Activated CD4-positive, CD25-positive, alpha-beta regulatory T cell treated with anti-CD3 and anti-CD28 coated beads, Interleukin-2, amount 50 U/mL, for 24 hours (primary cell): Measurements from ENCODE around the gene PHC2.

Experiments
- ATAC-seq, 2 donors: fragments of 150-1000 bp; cut with Tn5 transposase; one replicate each; pipeline ENCODE4 v1.10.0; 2021; ENCODE audit warnings: mild to moderate bottlenecking in 1 of 2, moderate library complexity in 1 of 2

The PHC2 gene

DNA sequence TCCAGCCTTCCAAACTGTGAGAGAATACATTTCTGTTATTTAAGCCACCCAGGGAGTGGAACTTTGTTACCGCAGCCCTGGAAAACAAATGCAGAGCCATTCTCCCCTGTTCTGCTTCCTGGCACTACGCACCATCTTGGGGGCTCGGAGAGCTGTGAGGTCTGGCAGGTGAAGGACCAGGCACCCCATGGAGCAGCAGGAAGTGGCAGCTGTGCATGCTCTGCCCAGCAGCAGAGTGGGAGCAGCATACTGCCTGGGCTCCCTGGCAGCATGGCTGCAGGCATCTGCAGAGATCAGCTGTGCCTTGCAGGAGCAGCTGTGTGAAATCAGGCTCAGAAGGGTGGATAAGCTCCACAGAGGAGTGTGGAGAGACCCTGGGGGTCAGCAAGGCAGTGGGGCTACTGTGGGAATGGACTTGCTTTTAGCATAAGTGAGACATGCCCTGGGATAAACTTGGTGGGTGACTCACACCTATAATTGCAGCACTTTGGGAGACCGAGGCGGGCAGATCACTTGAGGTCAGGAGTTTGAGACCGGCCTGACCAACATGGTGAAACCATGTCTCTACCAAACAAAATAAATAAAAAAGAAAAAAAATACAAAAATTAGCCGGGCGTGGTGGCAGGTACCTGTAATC, 23.9 kb upstream of the PHC2 start:
- no peak for ATAC-seq

DNA sequence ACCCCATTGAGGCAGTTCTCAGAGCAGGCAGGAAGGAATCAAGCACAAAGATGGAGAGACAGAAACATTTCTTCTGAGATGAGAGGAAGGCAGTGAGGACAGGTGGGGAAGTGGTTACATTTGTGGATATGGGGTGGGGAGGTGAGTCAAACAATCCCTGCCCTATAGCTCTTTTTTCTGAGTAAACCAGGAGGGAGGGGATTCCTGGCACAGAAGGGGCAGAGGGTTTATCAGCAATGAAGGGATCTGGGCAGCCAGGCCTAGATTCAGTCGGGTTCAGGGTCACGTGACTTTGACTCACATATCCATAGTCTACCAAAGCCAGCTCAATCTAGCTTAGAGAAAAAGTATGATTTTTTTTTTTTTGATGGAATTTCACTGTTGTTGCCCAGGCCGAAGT, 15.7 kb upstream of the PHC2 start:
- no peak for ATAC-seq

DNA sequence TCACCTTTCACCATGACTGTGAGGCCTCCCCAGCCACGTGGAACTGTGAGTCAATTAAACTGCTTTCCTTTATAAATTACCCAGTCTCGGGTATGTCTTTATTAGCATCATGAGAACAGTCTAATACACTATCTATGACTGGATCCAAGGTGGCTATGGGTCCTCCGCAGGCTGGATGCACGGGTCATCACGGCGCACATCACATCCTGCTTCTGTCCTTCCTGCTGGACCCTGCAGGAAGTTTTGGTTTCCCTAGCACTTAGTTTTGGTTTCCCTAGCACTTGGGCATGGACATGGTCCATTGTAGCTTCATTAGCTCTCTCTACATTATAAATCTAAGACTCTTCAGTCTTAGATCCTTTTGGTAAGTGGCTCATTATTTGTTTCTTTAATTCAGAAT, 14.2 kb upstream of the PHC2 start:
- ATAC-seq = no peak

DNA sequence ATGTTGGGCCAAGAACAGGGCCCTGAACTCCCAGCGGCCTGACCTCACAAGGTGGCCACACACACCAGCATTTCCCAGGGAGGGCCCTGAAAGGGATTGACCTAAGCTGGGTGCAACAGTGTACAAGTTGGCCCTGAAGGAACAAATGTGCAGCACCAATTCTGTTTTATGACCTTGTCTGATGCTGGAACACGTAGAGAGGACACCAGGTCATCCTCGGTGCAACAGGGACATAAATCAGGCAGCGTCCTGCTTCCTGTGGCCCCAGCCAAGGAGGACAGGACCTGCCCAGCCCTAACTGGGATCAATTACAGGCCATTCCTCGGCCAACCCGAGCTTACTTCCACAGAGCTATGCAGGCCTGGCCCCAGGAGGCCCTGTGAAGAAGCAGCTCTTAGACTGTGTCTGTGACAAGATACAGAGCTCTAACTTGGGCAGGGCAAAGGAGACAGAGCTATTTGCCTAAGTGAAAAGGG, 12.8 kb upstream of the PHC2 start:
- no peak for ATAC-seq

DNA sequence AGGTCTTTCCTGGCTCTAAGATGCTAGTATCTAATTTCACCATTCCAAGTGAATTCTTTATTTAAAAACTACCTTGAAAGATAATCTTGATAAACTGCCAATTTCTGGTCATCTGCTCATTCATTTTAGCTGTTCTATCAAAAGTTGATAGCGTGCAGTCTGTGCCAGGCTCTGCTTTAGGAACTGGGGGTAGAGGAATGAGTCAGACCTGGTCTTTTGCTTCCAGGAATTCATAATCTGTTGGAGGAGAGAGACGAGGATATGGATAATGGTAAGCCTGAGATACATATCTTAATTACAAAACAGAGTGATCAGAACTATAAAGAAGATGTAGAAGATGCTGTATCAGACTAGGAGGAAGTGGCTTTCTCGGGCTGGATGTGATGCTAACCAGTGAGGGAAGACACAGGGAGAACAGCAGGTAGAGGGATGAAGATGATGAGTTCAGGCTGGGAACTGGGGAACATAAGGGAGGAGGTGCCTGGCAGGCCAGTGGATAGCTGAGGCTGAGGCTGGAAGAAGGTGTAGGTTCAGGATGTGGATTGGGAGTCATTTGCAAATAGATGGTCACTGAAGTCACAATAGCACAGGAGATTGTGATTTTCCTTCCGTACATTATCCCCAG, 12.3 kb upstream of the PHC2 start:
- no peak for ATAC-seq

DNA sequence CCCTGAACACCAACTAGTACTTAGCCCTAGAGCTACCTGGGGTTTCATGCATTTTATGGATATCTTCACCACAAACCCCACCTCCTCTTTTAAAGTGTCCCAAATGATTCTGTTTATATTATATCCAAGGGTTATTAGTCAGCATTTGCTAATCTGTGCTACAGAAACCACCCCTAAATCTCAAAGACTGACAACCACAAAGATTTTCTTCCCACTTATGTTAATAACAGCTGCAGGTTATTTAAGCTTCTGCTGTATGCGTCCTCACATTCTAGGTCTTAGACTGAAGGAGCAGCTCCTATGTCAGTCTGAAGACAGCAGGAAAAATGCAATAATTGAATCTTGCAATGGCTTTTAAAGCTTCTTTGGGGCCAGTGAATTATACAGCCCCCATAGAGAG, 11.2 kb upstream of the PHC2 start:
- ATAC-seq = no peak

DNA sequence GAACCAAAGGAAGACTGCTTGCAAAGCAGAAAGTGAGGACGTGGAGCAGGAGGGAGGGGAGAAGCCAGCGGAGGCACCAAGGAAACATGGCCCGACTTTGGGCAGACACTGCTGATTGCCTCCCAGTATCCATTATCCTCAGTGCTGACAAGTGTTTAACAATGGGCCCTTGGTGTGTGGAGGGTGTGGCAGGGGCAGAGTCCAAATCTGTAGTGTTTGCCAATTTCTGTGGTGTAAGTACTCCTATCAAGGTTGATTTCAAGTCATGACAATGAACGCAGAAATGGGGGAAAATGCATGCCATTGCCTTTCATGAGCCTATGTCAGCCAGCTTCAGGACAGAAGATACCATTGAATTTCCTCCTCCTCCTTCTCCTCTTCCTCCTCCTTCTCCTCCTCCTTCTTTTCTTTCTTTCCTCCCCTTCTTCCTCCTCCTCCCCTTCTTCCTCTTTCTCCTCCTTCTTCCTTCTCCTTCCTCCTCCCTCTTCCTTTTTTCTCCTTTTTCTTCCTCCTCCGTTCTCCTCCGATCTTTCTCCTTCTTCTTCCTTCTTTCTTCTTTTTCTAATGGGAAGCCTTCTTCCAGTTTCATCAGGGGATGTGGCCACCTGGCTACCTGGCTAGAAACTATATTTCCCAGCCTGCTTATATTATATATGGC, 10.3 kb upstream of the PHC2 start:
- ATAC-seq = no peak

DNA sequence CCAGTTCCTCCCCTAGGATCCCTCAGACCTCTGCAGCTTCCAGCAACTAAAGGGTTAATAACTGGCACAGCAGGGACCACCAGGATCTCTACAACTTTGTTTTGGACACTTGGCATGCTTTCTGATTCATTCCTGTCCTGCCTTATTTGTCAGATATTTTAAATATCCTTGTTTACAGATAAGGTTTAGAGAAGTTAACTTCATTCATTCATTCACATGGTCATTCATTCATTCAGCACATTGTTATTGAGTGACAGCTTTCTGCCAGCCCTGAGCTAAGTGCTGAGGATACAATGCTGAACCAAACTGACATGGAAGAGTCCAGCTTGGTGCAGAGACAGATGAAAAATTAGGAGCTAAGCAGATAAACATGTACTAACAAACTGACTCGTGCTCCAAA, 8.8 kb upstream of the PHC2 start:
- no peak for ATAC-seq

DNA sequence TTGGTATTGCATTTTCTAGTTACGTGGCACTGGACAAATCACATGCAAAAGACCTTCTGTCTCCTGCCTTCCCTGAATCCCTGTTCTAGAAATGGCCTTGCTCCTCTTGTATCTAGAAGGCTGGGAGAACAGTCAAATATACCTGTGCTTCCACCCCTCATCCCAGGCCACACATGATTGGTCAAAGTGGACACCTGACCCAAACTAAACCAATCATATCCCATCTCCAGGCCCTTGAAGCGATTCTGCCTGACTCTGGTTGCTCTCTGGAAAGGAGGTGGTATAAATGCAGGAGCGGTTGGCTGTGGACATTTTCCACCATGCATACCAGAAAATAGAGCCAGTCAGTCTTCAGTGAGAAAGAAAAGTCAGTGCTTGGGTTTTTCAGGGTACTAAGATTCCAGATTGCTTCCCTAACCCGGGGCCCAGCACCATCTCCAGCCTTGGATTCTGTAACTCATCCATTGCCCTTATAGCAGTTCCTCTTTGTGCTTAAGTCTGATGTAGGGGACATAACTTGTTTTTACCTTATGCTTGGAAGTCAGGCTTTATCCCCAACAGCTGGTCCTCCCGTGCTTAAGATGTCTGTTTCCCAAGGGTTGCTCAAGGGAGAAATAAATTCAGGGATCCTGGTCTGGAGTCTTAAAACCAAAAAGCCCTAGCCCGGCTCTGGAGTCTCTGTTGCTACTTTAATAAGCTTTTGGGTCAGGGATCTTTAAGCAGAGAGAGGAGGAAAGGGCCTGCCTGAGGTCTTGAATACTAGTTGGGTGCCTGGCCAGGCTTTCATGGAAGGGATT, 7.7 kb upstream of the PHC2 start:
- ATAC-seq = no peak

DNA sequence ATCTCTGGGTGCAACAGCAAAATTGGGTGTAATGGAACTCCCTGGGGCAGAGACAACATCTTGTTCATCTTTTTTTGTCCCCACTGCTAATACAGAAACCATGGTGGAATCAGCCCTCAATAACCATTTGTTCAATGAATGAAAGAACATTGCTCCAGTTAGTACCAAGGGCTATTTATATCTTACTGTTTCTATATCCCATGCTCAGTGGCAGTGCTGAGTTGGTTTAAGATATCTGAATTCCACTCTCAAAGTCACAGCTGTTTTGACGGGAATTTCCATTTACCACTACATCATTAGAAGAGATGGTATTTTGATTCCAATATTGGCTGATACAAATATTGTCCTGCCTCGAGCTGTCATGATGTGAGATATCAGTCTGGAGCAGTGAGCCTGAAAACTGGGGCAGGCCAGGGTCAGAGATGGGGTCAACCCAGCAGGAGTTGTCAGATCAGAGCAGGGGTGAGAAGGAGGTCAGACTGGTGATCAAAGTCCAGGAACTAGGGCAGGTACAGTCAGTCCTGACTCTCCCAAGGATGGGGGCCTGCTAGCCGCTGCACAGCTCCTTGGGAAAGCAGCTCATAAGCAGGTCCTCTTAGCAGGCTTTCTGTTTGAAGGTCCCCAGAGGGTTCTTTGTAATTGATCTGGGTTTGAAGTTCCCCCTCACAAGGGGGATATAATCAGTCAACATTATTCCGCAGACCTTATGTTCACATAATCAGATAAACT, 5.8 kb upstream of the PHC2 start:
- no peak for ATAC-seq

DNA sequence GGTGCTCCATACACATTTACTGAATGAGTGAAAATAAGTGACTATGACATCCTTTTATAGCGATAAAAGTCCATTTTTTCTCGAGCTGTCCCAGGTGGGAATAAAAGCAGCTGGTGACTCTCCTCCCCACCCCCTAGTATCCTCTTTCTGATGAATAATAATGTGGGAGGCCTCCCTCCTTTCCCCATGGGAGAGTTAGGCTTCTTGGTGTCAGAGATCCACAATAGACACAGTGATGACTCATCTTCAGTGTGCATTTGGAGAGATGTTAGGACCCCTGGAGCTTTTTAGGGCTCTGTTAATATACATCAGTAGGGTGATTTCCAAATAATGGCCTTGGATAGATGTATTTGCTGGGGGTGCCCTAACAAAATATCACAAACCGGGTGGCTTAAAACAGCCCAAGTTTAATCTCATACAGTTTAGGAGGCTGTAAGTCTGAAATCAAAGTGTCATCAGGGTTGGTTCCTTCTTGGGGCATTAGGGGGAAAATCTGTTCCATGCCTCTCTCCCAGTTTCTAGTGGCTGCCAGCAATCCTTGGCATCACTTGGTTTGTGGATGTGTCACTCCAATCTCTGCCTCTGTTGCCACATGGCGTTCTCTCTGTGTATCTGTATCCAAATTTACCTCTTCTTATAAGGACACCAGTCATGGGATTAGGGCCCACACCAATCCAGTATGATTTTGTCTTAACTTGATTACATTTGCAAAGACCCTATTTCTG, 4.4 kb upstream of the PHC2 start:
- ATAC-seq = no peak

DNA sequence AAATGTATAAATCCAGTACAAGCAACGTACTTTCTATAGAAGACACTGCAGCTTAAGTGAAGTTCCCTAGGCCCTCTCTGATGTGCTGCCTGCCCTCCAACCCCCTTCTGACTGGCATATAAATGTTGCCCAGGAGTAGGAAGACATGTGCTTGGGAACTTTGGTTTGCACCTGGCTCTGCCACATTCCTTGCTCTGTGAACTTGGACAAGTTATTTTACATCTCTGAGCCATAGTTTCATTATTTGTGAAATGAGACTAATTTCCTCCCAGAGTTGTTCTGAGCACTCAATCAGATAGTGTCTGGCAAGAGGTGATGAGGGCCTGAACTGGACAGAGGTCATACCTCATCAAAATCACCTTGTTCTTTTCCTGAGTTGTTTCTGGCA, 3.5 kb upstream of the PHC2 start:
- ATAC-seq = no peak

DNA sequence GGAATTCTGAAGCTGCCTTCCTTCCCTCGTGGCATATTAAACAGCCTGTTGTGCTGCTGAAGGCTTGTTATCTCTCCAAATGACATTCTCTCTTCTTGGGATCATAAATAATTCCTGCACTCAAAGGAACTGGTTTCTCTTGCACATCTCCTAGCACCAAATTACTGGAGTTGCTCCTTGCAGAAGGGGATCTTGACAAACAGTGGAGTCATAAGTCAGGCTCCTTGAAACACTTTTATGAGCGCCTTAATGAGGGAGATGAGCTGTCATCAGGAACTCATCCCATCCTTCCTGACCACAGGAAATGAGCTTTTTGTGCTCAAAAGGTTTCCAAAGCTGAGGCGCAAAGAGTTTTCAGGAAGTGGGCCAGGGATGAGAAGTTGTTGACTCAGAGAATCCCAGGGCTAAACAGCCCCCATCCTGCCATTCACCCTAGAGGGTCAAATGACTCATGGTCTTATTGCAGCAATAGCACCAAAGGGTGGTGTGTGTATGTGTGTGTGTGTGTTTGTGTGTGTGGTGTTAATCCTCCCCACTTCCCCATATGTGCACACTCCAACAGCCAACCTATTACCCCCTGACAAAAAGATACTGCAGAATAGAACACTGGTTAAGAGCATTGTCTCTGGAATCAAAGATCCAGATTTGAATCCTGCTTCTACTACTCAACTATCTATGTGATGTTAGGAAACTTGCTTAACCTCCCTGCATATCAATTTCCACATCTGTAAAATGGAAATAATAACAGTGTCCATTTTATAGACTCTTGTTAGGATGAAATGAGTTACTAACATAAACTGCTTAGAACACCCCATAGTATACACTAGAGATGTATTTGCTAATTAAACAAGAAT, 2.8 kb upstream of the PHC2 start:
- no peak for ATAC-seq

DNA sequence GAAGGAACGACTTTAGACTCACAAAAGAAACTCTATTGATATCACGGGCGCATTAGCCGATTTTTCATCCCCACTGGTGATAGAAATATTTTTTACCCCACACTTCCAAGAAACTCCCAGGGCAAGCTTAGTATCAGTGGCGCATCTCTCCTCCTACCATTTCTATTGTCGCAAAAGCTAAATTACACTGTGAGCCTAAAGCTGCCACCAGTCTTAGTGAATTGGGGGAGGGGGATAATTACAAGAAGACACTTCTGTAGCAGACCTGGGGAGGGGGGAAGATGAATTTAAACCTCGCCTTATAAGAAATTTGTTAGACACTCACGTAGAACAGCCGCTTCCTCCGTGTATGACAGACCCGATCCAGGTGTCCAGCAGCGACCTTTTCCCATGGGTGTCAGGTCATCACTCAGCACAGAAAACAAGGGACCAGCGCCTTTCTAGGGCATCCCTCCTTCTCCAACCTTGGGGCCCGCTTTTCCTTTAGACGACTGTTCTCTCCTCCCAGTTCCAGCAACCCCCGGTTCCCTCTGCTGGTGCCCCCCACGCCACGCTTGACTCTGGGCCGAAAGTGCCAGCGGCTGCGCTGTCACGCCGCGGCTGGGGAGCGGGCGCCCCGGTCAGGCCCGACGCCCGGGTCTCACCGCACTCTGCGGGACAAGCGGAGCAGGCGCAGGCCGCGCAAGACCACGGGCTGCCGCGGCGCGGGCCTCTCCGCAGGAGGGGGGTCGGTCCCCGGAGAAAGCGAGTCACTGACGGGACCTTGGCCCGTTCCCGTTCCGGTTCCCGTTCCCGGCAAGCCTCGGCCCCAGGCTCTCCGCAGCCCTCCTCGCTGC, 821 bp downstream of the PHC2 start:
- ATAC-seq = peak; percentile 1 to 8

DNA sequence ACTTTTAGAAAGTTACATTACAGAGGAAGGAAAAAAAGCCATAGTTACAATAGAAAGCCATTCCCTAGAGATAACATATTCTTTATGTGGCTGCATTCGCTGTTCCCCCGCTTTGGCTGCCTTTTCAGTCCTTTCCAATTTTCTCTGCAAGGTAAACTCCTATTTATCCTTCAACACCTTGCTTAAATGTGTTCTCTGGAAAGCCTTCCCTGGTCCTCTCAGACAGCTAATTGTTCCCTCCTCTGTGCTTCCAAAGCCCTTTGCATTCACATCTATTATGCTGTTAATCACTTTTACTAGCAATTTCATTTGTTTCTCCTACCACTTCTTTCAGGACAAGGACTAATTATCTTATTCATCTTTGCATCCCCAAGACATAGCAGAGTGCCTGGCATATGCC, 1.6 kb downstream of the PHC2 start:
- no peak for ATAC-seq

DNA sequence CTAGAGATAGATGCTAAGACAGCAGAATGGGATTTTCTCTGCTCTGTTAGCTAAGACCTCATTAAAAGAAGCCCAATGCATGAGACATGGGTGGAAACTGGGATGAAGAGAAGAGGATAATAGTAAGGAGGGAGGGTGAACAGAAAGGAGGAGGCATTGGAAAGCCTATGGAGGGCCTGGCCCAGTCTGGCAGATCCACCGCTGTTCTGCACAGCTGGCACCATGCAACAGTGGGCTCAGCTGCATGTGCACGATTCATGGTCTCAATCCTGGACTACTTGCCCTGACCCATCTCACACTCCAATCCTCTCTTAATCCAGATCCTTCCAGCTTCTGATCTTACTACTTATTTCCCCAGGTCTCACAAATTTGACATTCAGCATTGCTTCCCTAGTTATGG, 2.2 kb downstream of the PHC2 start:
- ATAC-seq = no peak

DNA sequence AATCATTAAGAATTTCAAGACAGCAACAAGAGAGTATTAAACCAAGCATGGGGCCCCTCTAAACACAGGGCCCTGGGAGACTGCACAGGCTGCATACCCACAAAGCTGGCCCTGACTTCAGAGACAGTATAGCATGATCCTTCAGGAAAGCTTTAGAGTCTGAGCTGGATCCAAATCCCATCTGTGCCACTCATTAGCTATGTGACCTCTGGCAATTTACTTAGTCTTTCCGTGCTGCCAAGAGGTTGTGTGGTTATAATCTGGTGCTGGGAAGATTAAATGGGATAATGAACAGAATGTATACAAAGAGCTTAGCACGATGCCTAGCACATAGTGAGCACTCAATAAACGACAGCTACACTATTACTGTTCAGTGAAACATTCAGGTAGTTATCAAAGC, 4.0 kb downstream of the PHC2 start:
- no peak for ATAC-seq

DNA sequence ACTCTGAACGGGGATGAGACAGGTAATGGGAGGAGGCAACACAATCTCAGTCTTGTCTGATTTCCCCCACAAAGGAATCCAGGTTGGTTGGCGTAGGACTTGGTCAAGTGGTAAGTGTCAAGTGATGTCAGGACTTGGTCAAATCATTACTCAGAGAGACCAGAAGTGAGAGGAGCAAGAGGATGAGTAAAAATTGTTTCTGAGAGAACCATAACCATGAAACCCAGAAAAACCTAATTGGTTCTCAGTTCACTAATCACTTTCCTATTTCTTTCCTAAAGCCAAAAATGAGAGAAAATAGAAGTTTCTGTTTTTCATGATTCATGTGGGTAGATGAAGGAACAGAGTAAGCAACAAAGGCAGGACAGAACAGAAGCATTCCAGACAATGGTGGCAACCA, 5.0 kb downstream of the PHC2 start:
- ATAC-seq = no peak

DNA sequence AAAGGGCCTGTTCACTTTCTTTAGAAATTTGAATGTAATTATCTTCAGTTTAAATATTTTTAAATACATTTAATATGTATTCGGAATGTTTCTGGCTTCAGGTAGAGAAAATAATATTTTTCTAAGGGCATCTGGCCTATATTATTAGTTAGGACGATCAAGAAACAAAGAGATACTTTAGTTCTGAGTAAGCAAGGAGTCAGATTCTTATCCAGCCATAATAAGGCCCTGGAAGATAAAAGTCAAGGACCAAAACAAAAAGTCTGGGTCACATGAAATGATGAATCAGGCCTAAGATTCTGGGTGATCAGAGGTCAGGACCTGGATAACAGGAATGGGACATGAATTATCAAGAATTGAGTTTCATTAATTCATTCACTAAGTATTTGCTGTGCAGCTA, 6.3 kb downstream of the PHC2 start:
- ATAC-seq = no peak

DNA sequence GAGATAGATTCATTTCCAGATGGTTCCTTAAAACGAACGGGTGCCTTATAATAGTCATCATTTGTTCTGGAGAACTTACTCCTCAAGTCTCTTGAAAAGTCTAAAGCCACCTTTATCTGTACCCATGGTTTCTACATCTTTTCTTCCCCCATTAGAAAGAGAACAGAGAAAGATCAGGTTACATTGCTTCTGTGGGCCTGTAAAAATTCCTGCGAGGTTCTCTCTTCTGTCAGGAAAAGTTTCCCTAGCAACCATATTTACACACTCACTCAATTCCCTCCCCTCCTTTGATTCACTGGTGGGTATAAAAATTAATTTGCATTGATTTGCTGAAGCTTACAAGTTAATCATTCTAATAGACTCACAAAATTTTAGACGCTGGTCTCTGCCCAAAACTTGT, 6.7 kb downstream of the PHC2 start:
- no peak for ATAC-seq
